CD14-positive monocyte (primary cell): Measurements from ENCODE around the gene CCDC33. TPM values are rescaled to one million over a fixed set of nuclear protein-coding genes. Genes with fewer than 3 reads are reported as not detected.

Experiments
- DNase-seq, 3 donors: peaks; one replicate each; pipeline ENCODE4 v3.0.0-alpha.2; 2011 to 2022
- H2AFZ ChIP-seq: 2 replicates; pipeline ENCODE4 v1.6.0; 2012; ENCODE audit warnings: mild to moderate bottlenecking, low read depth, low read length, inconsistent platforms; ENCODE audit not compliant: insufficient read depth, poor library complexity, severe bottlenecking
- H3K27ac ChIP-seq, 2 donors: 1 replicate in 1 of 2; 2 replicates in 1 of 2; pipeline ENCODE4 v1.5.1; 2012 to 2013; ENCODE audit warnings: low read length in 2 of 2, control low read depth in 1 of 2, inconsistent platforms in 1 of 2, low read depth in 1 of 2, mild to moderate bottlenecking in 1 of 2
- H3K27me3 ChIP-seq, 2 donors: one replicate each; pipeline versions ENCODE4 v1.6.0 to v1.6.1; 2011 to 2013; ENCODE audit warnings: low read length in 2 of 2; ENCODE audit not compliant: control insufficient read depth in 2 of 2, insufficient read depth in 2 of 2
- H3K36me3 ChIP-seq, 2 donors: replicated peaks in 1 of 2; 1 replicate in 1 of 2; 2 replicates in 1 of 2; pipeline versions ENCODE4 v1.5.1 to v1.6.1; 2012 to 2013; ENCODE audit warnings: low read length in 2 of 2, control low read depth in 1 of 2, inconsistent platforms in 1 of 2, mild to moderate bottlenecking in 1 of 2; ENCODE audit not compliant: insufficient read depth in 2 of 2, control insufficient read depth in 1 of 2
- H3K4me1 ChIP-seq, 2 donors: 1 replicate in 1 of 2; 2 replicates in 1 of 2; pipeline versions ENCODE4 v1.5.1 to v1.6.1; 2012 to 2013; ENCODE audit warnings: low read length in 2 of 2, control low read depth in 1 of 2, inconsistent platforms in 1 of 2, mild to moderate bottlenecking in 1 of 2, moderate library complexity in 1 of 2; ENCODE audit not compliant: insufficient read depth in 2 of 2, control insufficient read depth in 1 of 2
- H3K4me2 ChIP-seq: replicated peaks from 2 replicates; pipeline ENCODE3; 2012; ENCODE audit warnings: low read length, moderate library complexity, mild to moderate bottlenecking; ENCODE audit not compliant: poor library complexity, severe bottlenecking; ENCODE audit errors: extremely low read depth
- H3K4me3 ChIP-seq, 3 experiments: fragments of 200-600 bp in 1 of 3; sonication (generic) in 1 of 3; replicated peaks in 1 of 3; 1 replicate in 2 of 3; 2 replicates in 1 of 3; pipeline ENCODE4 v1.5.1; 2011 to 2013; ENCODE audit warnings: low read length in 3 of 3, mild to moderate bottlenecking in 3 of 3, control low read depth in 2 of 3, low read depth in 2 of 3, inconsistent platforms in 1 of 3, moderate library complexity in 1 of 3
- H3K79me2 ChIP-seq: 2 replicates; pipeline ENCODE4 v1.6.0; 2012; ENCODE audit warnings: mild to moderate bottlenecking, control low read depth, inconsistent platforms, low read length, moderate library complexity; ENCODE audit not compliant: insufficient read depth
- H3K9ac ChIP-seq: 2 replicates; pipeline ENCODE4 v1.6.0; 2017; ENCODE audit warnings: low read length, mild to moderate bottlenecking; ENCODE audit not compliant: insufficient read depth, poor library complexity, severe bottlenecking
- H3K9me3 ChIP-seq, 2 donors: replicated peaks in 1 of 2; 1 replicate in 1 of 2; 2 replicates in 1 of 2; pipeline versions ENCODE4 v1.5.1 to v1.6.1; 2012 to 2013; ENCODE audit warnings: low read length in 2 of 2, control low read depth in 1 of 2; ENCODE audit not compliant: control insufficient read depth in 1 of 2, insufficient read depth in 1 of 2
- H4K20me1 ChIP-seq: 2 replicates; pipeline ENCODE4 v1.6.0; 2012; ENCODE audit warnings: mild to moderate bottlenecking, low read length, control low read depth, moderate library complexity; ENCODE audit not compliant: insufficient read depth
- H3K27ac Mint-ChIP-seq, 7 donors: one replicate each; pipeline ENCODE4 v1.8.0; 2020; ENCODE audit warnings: mild to moderate bottlenecking in 7 of 7, mixed read lengths in 7 of 7, moderate library complexity in 6 of 7, inconsistent platforms in 2 of 7
- H3K27me3 Mint-ChIP-seq, 3 donors: one replicate each; pipeline ENCODE4 v1.8.0; 2021 to 2022; ENCODE audit warnings: low read depth in 3 of 3, mild to moderate bottlenecking in 3 of 3, mixed read lengths in 3 of 3, moderate library complexity in 3 of 3, inconsistent platforms in 1 of 3
- H3K36me3 Mint-ChIP-seq, 2 donors: one replicate each; pipeline ENCODE4 v1.8.0; 2020; ENCODE audit warnings: mixed read lengths in 2 of 2, inconsistent platforms in 1 of 2, mild to moderate bottlenecking in 1 of 2
- H3K4me1 Mint-ChIP-seq: one replicate; pipeline ENCODE4 v1.8.0; 2020; ENCODE audit warnings: mild to moderate bottlenecking, mixed read lengths
- H3K4me3 Mint-ChIP-seq, 2 donors: one replicate each; pipeline ENCODE4 v1.8.0; 2020; ENCODE audit warnings: mild to moderate bottlenecking in 2 of 2, mixed read lengths in 2 of 2, moderate library complexity in 1 of 2
- H3K9me3 Mint-ChIP-seq, 7 donors: one replicate each; pipeline ENCODE4 v1.8.0; 2020 to 2022; ENCODE audit warnings: mixed read lengths in 7 of 7, mild to moderate bottlenecking in 6 of 7, moderate library complexity in 6 of 7, inconsistent platforms in 2 of 7
- CTCF ChIP-seq: fragments of 200-600 bp; IDR thresholded peaks from one replicate; pipeline ENCODE4 v1.8.0; 2022; ENCODE audit warnings: antibody characterized with exemption, mild to moderate bottlenecking
- WGBS: methylation state at CpG from one replicate; pipeline ENCODE4 v1.1.5; 2013; ENCODE audit warnings: missing lambda C conversion rate; ENCODE audit not compliant: insufficient coverage; 5-methylcytosine and 5-hydroxymethylcytosine counted together
- intact Hi-C, 2 donors: fragments of 100-400 bp; cut with micrococcal nuclease; formaldehyde crosslinking; loops; one replicate each; pipeline versions ENCODE4 v1.15.0 to v1.15.1; 2023
- polyA plus RNA-seq, 3 donors: library from polyadenylated mRNA; depleted of rRNA in 1 of 3; unstranded in 2 of 3; stranded (reverse) in 1 of 3; fragments of 300-500 nt in 2 of 3; fragments of >200 nt in 1 of 3; fragmentation: Illumina TruSeq in 2 of 3; gene quantifications; 1 replicate in 2 of 3; 2 replicates in 1 of 3; pipeline ENCODE4 v1.2.3, GENCODE V29; 2012 to 2021

Gene CCDC33
- polyA plus RNA-seq, 3 donors, result not detected

GRCh38 chr15:74383286-74383685, 147.2 kb downstream of the CCDC33 start:
- WGBS, result 95% methylated on average over 3 of the region's 4 CpGs
- H3K36me3 Mint-ChIP-seq, result no peaks in the 10 kb centered on the region
- Histone ChIP-seq H2AFZ (no peak overlapping the region), H3K79me2 (no peaks in the 10 kb centered on the region), H3K27me3 (no peaks in the 10 kb centered on the region), H3K27ac (no peak overlapping the region), H3K4me2 (no peak overlapping the region), H4K20me1 (no peaks in the 10 kb centered on the region), H3K9ac (no peak overlapping the region), H3K4me1 (peaks cover 4 to 12% of the 10 kb centered on the region in 2 donors), H3K4me3 (no peak overlapping the region), H3K36me3 (no peaks in the 10 kb centered on the region), H3K9me3 (no peaks in the 10 kb centered on the region)
- no peak overlapping the region for H3K27ac Mint-ChIP-seq
- H3K9me3 Mint-ChIP-seq, result no peaks in the 10 kb centered on the region
- peaks cover 0 to 14% (median 9%) of the 10 kb centered on the region in 3 donors for H3K27me3 Mint-ChIP-seq
- intact Hi-C loops, result loop anchor here in 1 of 2 donors (2.0 kb wide), 1 partner anchor 56 kb away; no protein-coding TSS in a partner anchor
- TF ChIP-seq CTCF, result no peak
- no peak for DNase-seq
- peaks cover 13% of the 10 kb centered on the region for H3K4me1 Mint-ChIP-seq
- no peak overlapping the region for H3K4me3 Mint-ChIP-seq

- H3K36me3 ChIP-seq, result no peaks in the 10 kb centered on the region
- H3K27ac ChIP-seq, result no peak overlapping the region
- H3K36me3 Mint-ChIP-seq, result no peaks in the 10 kb centered on the region
- no peak overlapping the region for H2AFZ ChIP-seq
- peak overlapping the region in 1 of 7 donors; percentile 65 for H3K27ac Mint-ChIP-seq
- H3K9me3 ChIP-seq, result no peaks in the 10 kb centered on the region
- H3K27me3 Mint-ChIP-seq, result peaks cover 0 to 12% (median 8%) of the 10 kb centered on the region in 3 donors
- intact Hi-C loops, result loop anchor here in 1 of 2 donors (2.0 kb wide), 1 partner anchor 55 kb away; no protein-coding TSS in a partner anchor
- no peak overlapping the region for H3K4me2 ChIP-seq
- H3K9me3 Mint-ChIP-seq, result no peaks in the 10 kb centered on the region
- no peak overlapping the region for H3K4me3 Mint-ChIP-seq
- no peak for TF ChIP-seq CTCF
- H3K4me1 ChIP-seq, result peaks cover 4 to 12% of the 10 kb centered on the region in 2 donors
- 65% methylated on average over 7 of the region's 8 CpGs for whole genome bisulfite sequencing
- H4K20me1 ChIP-seq, result no peaks in the 10 kb centered on the region
- H3K9ac ChIP-seq, result no peak overlapping the region
- no peaks in the 10 kb centered on the region for H3K27me3 ChIP-seq
- H3K79me2 ChIP-seq, result no peaks in the 10 kb centered on the region
- no peak for DNase-seq
- H3K4me3 ChIP-seq, result no peak overlapping the region
- peaks cover 12% of the 10 kb centered on the region for H3K4me1 Mint-ChIP-seq
Observed at GRCh38 chr15:74383695-74384565, 147.8 kb downstream of the CCDC33 start.
